H9 (cell line): ENCODE results near the gene DCX. TPM values are rescaled to one million over a fixed set of nuclear protein-coding genes. Genes with fewer than 3 reads are reported as not detected.

Source experiments
- DNase-seq: peaks from one replicate; pipeline ENCODE4 v3.0.0-alpha.2; 2017
- H2AFZ ChIP-seq: one replicate; pipeline ENCODE4 v1.6.1; 2013; ENCODE audit warnings: mild to moderate bottlenecking, low read length, control low read depth, moderate library complexity
- H2AK5ac ChIP-seq: 2 replicates; pipeline ENCODE4 v1.6.1; 2013; ENCODE audit warnings: low read length, control low read depth, mixed read lengths; ENCODE audit not compliant: insufficient read length
- H2BK120ac ChIP-seq: one replicate; pipeline ENCODE4 v1.6.1; 2013; ENCODE audit warnings: low read depth, mild to moderate bottlenecking, low read length, control low read depth, inconsistent platforms; ENCODE audit not compliant: poor library complexity, severe bottlenecking
- H2BK12ac ChIP-seq: 2 replicates; pipeline ENCODE4 v1.6.1; 2013; ENCODE audit warnings: low read length, control low read depth, mixed read lengths, low read depth; ENCODE audit not compliant: insufficient read length
- H2BK15ac ChIP-seq: 2 replicates; pipeline ENCODE4 v1.6.1; 2013; ENCODE audit warnings: low read depth, low read length, control low read depth
- H2BK20ac ChIP-seq: one replicate; pipeline ENCODE4 v1.6.1; 2013; ENCODE audit warnings: low read depth, mild to moderate bottlenecking, low read length, control low read depth, inconsistent platforms; ENCODE audit not compliant: poor library complexity, severe bottlenecking
- H2BK5ac ChIP-seq: 2 replicates; pipeline ENCODE4 v1.6.1; 2013; ENCODE audit warnings: low read length, control low read depth, mixed read lengths; ENCODE audit not compliant: insufficient read length
- H3K14ac ChIP-seq: 2 replicates; pipeline ENCODE4 v1.6.1; 2013; ENCODE audit warnings: low read length, control low read depth; ENCODE audit not compliant: insufficient read depth
- H3K18ac ChIP-seq: 2 replicates; pipeline ENCODE4 v1.6.1; 2013; ENCODE audit warnings: low read depth, mild to moderate bottlenecking, mixed read lengths, low read length, control low read depth; ENCODE audit not compliant: insufficient read length
- H3K23ac ChIP-seq: 2 replicates; pipeline ENCODE4 v1.6.1; 2013; ENCODE audit warnings: low read length, control low read depth, mixed read lengths, low read depth; ENCODE audit not compliant: insufficient read length
- H3K23me2 ChIP-seq: 2 replicates; pipeline ENCODE4 v1.6.1; 2013; ENCODE audit warnings: low read depth, mild to moderate bottlenecking, mixed read lengths, low read length, control low read depth; ENCODE audit not compliant: insufficient read length, poor library complexity, severe bottlenecking
- H3K27ac ChIP-seq: 2 replicates; pipeline ENCODE4 v1.5.1; 2013; ENCODE audit warnings: low read length, control low read depth, mixed read lengths, low read depth; ENCODE audit not compliant: insufficient read length
- H3K27me3 ChIP-seq: 2 replicates; pipeline ENCODE4 v1.6.1; 2013; ENCODE audit warnings: low read length, control low read depth, inconsistent platforms; ENCODE audit not compliant: insufficient read depth
- H3K4ac ChIP-seq: 2 replicates; pipeline ENCODE4 v1.6.1; 2013; ENCODE audit warnings: low read depth, mild to moderate bottlenecking, control low read depth, inconsistent platforms, low read length, moderate library complexity
- H3K4me1 ChIP-seq: 2 replicates; pipeline ENCODE4 v1.6.1; 2013; ENCODE audit warnings: low read length, control low read depth, inconsistent platforms; ENCODE audit not compliant: insufficient read depth
- H3K4me2 ChIP-seq: 2 replicates; pipeline ENCODE4 v1.6.1; 2013; ENCODE audit warnings: low read length, control low read depth, mixed read lengths; ENCODE audit not compliant: insufficient read length, insufficient read depth
- H3K56ac ChIP-seq: 2 replicates; pipeline ENCODE4 v1.6.1; 2013; ENCODE audit warnings: low read depth, mild to moderate bottlenecking, mixed read lengths, low read length, control low read depth; ENCODE audit not compliant: insufficient read length
- H3K79me1 ChIP-seq: 2 replicates; pipeline ENCODE4 v1.6.1; 2013; ENCODE audit warnings: low read depth, mild to moderate bottlenecking, moderate library complexity, low read length, control low read depth, inconsistent platforms; ENCODE audit not compliant: insufficient read depth, poor library complexity, severe bottlenecking
- H3K79me2 ChIP-seq: 2 replicates; pipeline ENCODE4 v1.6.1; 2013; ENCODE audit warnings: low read length, control low read depth, inconsistent platforms; ENCODE audit not compliant: insufficient read depth
- H3K9ac ChIP-seq: 2 replicates; pipeline ENCODE4 v1.6.1; 2013; ENCODE audit warnings: low read length, control low read depth, mixed read lengths; ENCODE audit not compliant: insufficient read length; ENCODE audit errors: extremely low read depth
- H3K9me3 ChIP-seq: one replicate; pipeline ENCODE4 v1.6.1; 2013; ENCODE audit warnings: low read depth, low read length, inconsistent platforms; ENCODE audit not compliant: control insufficient read depth
- H3T11ph ChIP-seq: one replicate; pipeline ENCODE4 v1.6.1; 2013; ENCODE audit warnings: mild to moderate bottlenecking, low read length, control low read depth, inconsistent platforms
- H4K20me1 ChIP-seq: one replicate; pipeline ENCODE4 v1.6.1; 2013; ENCODE audit not compliant: control insufficient read depth, insufficient read length, insufficient read depth
- H4K5ac ChIP-seq: 2 replicates; pipeline ENCODE4 v1.6.1; 2013; ENCODE audit warnings: low read depth, mild to moderate bottlenecking, mixed read lengths, low read length, control low read depth; ENCODE audit not compliant: insufficient read length
- H4K8ac ChIP-seq: replicated peaks from 2 replicates; pipeline ENCODE4 v1.6.1; 2013; ENCODE audit warnings: low read length, control low read depth, mixed read lengths, low read depth; ENCODE audit not compliant: insufficient read length
- H4K91ac ChIP-seq: 2 replicates; pipeline ENCODE4 v1.6.1; 2013; ENCODE audit warnings: low read depth, mild to moderate bottlenecking, moderate library complexity, mixed read lengths, low read length, control low read depth; ENCODE audit not compliant: insufficient read length
- H3K27ac Mint-ChIP-seq, 3 experiments: 2 replicates in 2 of 3; 3 replicates in 1 of 3; pipeline ENCODE4 v1.8.0; 2020 to 2021; ENCODE audit warnings: mixed read lengths in 3 of 3, mild to moderate bottlenecking in 1 of 3, moderate library complexity in 1 of 3
- H3K27me3 Mint-ChIP-seq: 2 replicates; pipeline ENCODE4 v1.8.0; 2021; ENCODE audit warnings: low read depth, mild to moderate bottlenecking, moderate library complexity, mixed read lengths
- H3K36me3 Mint-ChIP-seq, 3 experiments: 2 replicates in 2 of 3; 3 replicates in 1 of 3; pipeline ENCODE4 v1.8.0; 2020 to 2021; ENCODE audit warnings: low read depth in 3 of 3, mixed read lengths in 3 of 3; ENCODE audit not compliant: insufficient read depth in 1 of 3
- H3K4me1 Mint-ChIP-seq, 2 experiments: 2 replicates each; pipeline ENCODE4 v1.8.0; 2020; ENCODE audit warnings: mixed read lengths in 2 of 2
- H3K4me3 Mint-ChIP-seq, 2 experiments: 2 replicates in 1 of 2; 3 replicates in 1 of 2; pipeline ENCODE4 v1.8.0; 2020 to 2021; ENCODE audit warnings: mild to moderate bottlenecking in 2 of 2, mixed read lengths in 2 of 2, moderate library complexity in 1 of 2
- H3K9me3 Mint-ChIP-seq, 2 experiments: 2 replicates in 1 of 2; 3 replicates in 1 of 2; pipeline ENCODE4 v1.8.0; 2020; ENCODE audit warnings: mild to moderate bottlenecking in 2 of 2, mixed read lengths in 2 of 2, moderate library complexity in 1 of 2
- WGBS: extraction: QIAGEN DNeasy Blood & Tissue Kit; methylation state at CpG from one replicate; pipeline ENCODE4 v1.1.7; 2013; ENCODE audit warnings: missing lambda C conversion rate, low lambda C conversion rate, mixed read lengths; ENCODE audit not compliant: insufficient read length; ENCODE audit errors: extremely low coverage; 5-methylcytosine and 5-hydroxymethylcytosine counted together
- total RNA-seq: library from RNA; stranded (reverse); gene quantifications from 2 replicates; pipeline ENCODE4 v1.2.1, GENCODE V29; 2021
- TF ChIP-seq, protein P1 (sequence below): fragments of 200-600 bp; sonication (generic); conservative IDR thresholded peaks from 3 replicates; pipeline ENCODE4 v1.8.0; 2021; ENCODE audit warnings: antibody characterized with exemption, mild to moderate bottlenecking

The DCX gene
- total RNA-seq, 1 experiment from 2014 or later: 2.0 TPM

DNA sequence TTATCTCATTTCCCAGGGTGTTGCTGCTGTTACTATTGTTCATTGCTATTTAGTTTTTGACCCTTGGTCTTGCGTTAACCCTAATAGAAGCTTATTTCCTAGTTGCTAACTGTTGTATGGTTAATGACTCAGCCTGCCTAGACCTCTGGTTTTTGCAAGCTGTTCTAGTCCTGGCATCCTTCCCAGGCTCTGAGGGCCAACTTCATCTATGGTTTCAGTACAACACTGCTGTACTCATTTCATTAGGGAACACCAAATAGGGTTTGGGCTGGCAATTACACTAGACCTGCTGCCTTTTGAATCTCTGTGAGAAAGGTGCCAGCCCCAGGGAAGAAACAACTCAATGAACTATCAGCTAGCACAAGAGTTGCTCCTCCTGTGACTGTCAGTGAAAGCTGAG lies 59.6 kb downstream of the DCX start:
- Histone ChIP-seq H3K27ac (no peak overlapping the region), H3K23me2 (no peaks in the 10 kb centered on the region), H3K79me2 (peaks cover 2% of the 10 kb centered on the region; the same call in 1 of the 2 replicates), H3K4me2 (no peak overlapping the region), H2BK20ac (no peak overlapping the region), H2AK5ac (no peak overlapping the region), H4K5ac (no peak overlapping the region), H3K18ac (no peak overlapping the region), H2BK12ac (no peak overlapping the region), H3K27me3 (no peaks in the 10 kb centered on the region), H4K8ac (no peak overlapping the region), H3K79me1 (no peaks in the 10 kb centered on the region), H4K20me1 (no peaks in the 10 kb centered on the region), H3K14ac (no peak overlapping the region), H2AFZ (no peak overlapping the region), H3K4ac (no peak overlapping the region), H3K4me1 (no peaks in the 10 kb centered on the region), H3K23ac (no peak overlapping the region), H2BK120ac (no peak overlapping the region), H2BK5ac (no peak overlapping the region), H3K9me3 (no peaks in the 10 kb centered on the region), H2BK15ac (no peak overlapping the region), H4K91ac (no peak overlapping the region), H3K56ac (no peak overlapping the region), H3T11ph (no peak overlapping the region), H3K9ac (no peak overlapping the region)
- WGBS: no CpG with 5 or more reads among the region's 1 CpG
- Mint-ChIP-seq H3K27me3 (no peaks in the 10 kb centered on the region), H3K4me3 (no peak overlapping the region), H3K4me1 (no peaks in the 10 kb centered on the region), H3K9me3 (no peaks in the 10 kb centered on the region), H3K27ac (no peak overlapping the region), H3K36me3 (no peaks in the 10 kb centered on the region)
- TF ChIP-seq, protein P1, sequence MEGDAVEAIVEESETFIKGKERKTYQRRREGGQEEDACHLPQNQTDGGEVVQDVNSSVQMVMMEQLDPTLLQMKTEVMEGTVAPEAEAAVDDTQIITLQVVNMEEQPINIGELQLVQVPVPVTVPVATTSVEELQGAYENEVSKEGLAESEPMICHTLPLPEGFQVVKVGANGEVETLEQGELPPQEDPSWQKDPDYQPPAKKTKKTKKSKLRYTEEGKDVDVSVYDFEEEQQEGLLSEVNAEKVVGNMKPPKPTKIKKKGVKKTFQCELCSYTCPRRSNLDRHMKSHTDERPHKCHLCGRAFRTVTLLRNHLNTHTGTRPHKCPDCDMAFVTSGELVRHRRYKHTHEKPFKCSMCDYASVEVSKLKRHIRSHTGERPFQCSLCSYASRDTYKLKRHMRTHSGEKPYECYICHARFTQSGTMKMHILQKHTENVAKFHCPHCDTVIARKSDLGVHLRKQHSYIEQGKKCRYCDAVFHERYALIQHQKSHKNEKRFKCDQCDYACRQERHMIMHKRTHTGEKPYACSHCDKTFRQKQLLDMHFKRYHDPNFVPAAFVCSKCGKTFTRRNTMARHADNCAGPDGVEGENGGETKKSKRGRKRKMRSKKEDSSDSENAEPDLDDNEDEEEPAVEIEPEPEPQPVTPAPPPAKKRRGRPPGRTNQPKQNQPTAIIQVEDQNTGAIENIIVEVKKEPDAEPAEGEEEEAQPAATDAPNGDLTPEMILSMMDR: no peak
- no peak for DNase-seq
